Measurements from ENCODE around the gene PCGF2.
A peak's percentile ranks its signal among the peaks of the same experiment; 100 is the strongest.

The PCGF2 gene

GRCh38 chr17:38702166-38702915, 45.8 kb downstream of the PCGF2 start:
- DNase-seq = peak; percentile 73 to 85

GRCh38 chr17:38701504-38702165, 46.5 kb downstream of the PCGF2 start:
- peak; percentile 81 to 85 for DNase-seq

GRCh38 chr17:38698760-38699159, 49.4 kb downstream of the PCGF2 start:
- no peak for DNase-seq

- no peak for DNase-seq
These were observed 50.9 kb downstream of the PCGF2 start for GRCh38 chr17:38697061-38697820.

GRCh38 chr17:38693700-38694329, 54.3 kb downstream of the PCGF2 start:
- DNase-seq = no peak

GRCh38 chr17:38691154-38691553, 57.0 kb downstream of the PCGF2 start:
- no peak for DNase-seq

- DNase-seq = no peak
These were observed 57.8 kb downstream of the PCGF2 start for GRCh38 chr17:38690386-38690785.

- DNase-seq = no peak
These were observed 60.9 kb downstream of the PCGF2 start for GRCh38 chr17:38687286-38687685.

- DNase-seq = no peak
These were observed 62.6 kb downstream of the PCGF2 start for GRCh38 chr17:38685491-38685890.

All from activated CD4-positive, alpha-beta T cell treated with anti-CD3 and anti-CD28 coated beads for 4 hours (primary cell).